ENCODE results near the gene SLC39A11.

Gene SLC39A11

DNA sequence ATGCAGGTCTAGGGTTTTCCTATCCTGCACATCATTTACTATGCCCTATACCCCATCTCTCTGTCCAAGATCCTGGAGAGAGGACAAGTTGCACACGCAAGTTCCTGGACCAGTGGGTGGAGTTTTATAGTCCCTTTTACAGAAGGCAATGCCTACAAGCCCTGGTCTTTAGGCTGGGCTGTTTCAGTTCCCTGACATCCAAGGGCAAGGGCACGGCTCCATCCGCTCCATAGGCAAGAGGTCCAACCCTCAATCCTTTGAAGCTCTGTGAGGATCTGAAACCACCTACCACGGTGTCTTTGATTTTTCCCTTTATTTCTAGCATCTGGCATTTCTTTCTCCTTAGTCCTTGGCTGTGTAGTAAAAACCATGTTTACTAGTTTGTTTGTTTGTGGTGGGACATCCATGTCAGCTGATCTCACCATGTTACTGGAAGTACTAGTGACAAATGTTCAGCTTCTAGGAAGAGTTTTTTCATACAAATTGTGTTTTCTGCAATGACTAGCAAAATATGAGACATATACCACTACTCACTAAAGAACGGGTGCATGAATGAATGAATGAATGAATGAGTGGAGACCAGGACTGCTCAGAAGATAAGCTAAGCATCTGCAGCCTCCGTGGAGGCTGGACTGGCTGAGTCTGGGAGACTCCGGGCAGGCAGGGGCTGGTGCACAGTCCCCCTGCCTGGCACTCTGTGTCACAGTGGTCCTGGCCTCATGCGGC, 359.4 kb downstream of the SLC39A11 start:
- Histone ChIP-seq H3K36me3 (ENCODE audit: control insufficient read depth in 5 of 5, insufficient read depth in 5 of 5, low read length in 5 of 5) (peaks cover 0 to 31% (median 23%) of the 10 kb centered on the region in 5 donors), H3K9ac (ENCODE audit: low read length in 5 of 5) (no peak overlapping the region), H3K27ac (ENCODE audit: low read depth, low read length) (no peak overlapping the region), H3K9me3 (ENCODE audit: control insufficient read depth in 5 of 5, low read length in 5 of 5) (no peaks in the 10 kb centered on the region), H3K4me3 (ENCODE audit: low read depth in 1 of 5, low read length in 5 of 5) (no peak overlapping the region), H3K27me3 (ENCODE audit: control insufficient read depth in 5 of 5, insufficient read depth in 4 of 5, low read length in 5 of 5) (no peaks in the 10 kb centered on the region), H3K4me1 (ENCODE audit: control insufficient read depth in 5 of 5, insufficient read depth in 5 of 5, low read length in 5 of 5) (no peaks in the 10 kb centered on the region)

- Histone ChIP-seq H3K27ac (ENCODE audit: low read depth, low read length) (no peak overlapping the region), H3K4me1 (ENCODE audit: control insufficient read depth in 5 of 5, insufficient read depth in 5 of 5, low read length in 5 of 5) (no peaks in the 10 kb centered on the region), H3K4me3 (ENCODE audit: low read depth in 1 of 5, low read length in 5 of 5) (no peak overlapping the region), H3K9me3 (ENCODE audit: control insufficient read depth in 5 of 5, low read length in 5 of 5) (no peaks in the 10 kb centered on the region), H3K9ac (ENCODE audit: low read length in 5 of 5) (no peak overlapping the region), H3K27me3 (ENCODE audit: control insufficient read depth in 5 of 5, insufficient read depth in 4 of 5, low read length in 5 of 5) (no peaks in the 10 kb centered on the region), H3K36me3 (ENCODE audit: control insufficient read depth in 5 of 5, insufficient read depth in 5 of 5, low read length in 5 of 5) (peaks cover 0 to 14% (median 9%) of the 10 kb centered on the region in 5 donors)
Observed at GRCh38 chr17:72730077-72730476, 362.4 kb downstream of the SLC39A11 start.

GRCh38 chr17:72726936-72727335, 365.6 kb downstream of the SLC39A11 start:
- no peaks in the 10 kb centered on the region for H3K4me1 ChIP-seq (ENCODE audit: control insufficient read depth in 5 of 5, insufficient read depth in 5 of 5, low read length in 5 of 5)
- no peak overlapping the region for H3K4me3 ChIP-seq (ENCODE audit: low read depth in 1 of 5, low read length in 5 of 5)

GRCh38 chr17:72725433-72726068, 366.9 kb downstream of the SLC39A11 start:
- Histone ChIP-seq H3K4me1 (ENCODE audit: control insufficient read depth in 5 of 5, insufficient read depth in 5 of 5, low read length in 5 of 5) (no peaks in the 10 kb centered on the region), H3K36me3 (ENCODE audit: control insufficient read depth in 5 of 5, insufficient read depth in 5 of 5, low read length in 5 of 5) (peaks cover 0 to 2% (median 0%) of the 10 kb centered on the region in 5 donors), H3K27me3 (ENCODE audit: control insufficient read depth in 5 of 5, insufficient read depth in 4 of 5, low read length in 5 of 5) (no peaks in the 10 kb centered on the region), H3K27ac (ENCODE audit: low read depth, low read length) (no peak overlapping the region), H3K9me3 (ENCODE audit: control insufficient read depth in 5 of 5, low read length in 5 of 5) (no peaks in the 10 kb centered on the region), H3K4me3 (ENCODE audit: low read depth in 1 of 5, low read length in 5 of 5) (no peak overlapping the region), H3K9ac (ENCODE audit: low read length in 5 of 5) (no peak overlapping the region)

More at GRCh38 chr17:72726936-72727335, 365.6 kb downstream of the SLC39A11 start:
- Histone ChIP-seq H3K36me3 (ENCODE audit: control insufficient read depth in 5 of 5, insufficient read depth in 5 of 5, low read length in 5 of 5) (peaks cover 0 to 2% (median 0%) of the 10 kb centered on the region in 5 donors), H3K27ac (ENCODE audit: low read depth, low read length) (no peak overlapping the region), H3K9me3 (ENCODE audit: control insufficient read depth in 5 of 5, low read length in 5 of 5) (no peaks in the 10 kb centered on the region), H3K27me3 (ENCODE audit: control insufficient read depth in 5 of 5, insufficient read depth in 4 of 5, low read length in 5 of 5) (no peaks in the 10 kb centered on the region), H3K9ac (ENCODE audit: low read length in 5 of 5) (no peak overlapping the region)

DNA sequence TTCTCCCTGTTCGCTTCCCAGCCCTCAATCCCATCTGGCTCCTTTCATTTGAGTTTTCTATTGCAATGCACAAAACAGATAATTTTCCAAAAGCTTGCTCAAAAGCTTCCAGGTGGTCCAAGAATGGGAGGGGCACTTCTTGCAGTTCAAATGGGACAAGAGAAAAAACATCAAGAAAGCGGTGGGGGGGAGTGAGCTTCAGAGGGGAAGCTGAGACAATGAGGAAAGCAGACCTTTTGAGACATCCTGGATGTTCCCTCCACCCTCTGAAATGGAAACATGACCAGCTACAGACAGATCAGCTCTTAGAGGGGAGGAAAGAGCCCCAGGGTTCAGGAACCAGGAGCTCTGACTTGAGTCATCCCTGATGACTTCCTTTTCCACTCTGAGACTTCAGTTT, 368.2 kb downstream of the SLC39A11 start:
- no peak overlapping the region for H3K4me3 ChIP-seq (ENCODE audit: low read depth in 1 of 5, low read length in 5 of 5)
- no peaks in the 10 kb centered on the region for H3K4me1 ChIP-seq (ENCODE audit: control insufficient read depth in 5 of 5, insufficient read depth in 5 of 5, low read length in 5 of 5)
- H3K27ac ChIP-seq (ENCODE audit: low read depth, low read length): no peak overlapping the region

DNA sequence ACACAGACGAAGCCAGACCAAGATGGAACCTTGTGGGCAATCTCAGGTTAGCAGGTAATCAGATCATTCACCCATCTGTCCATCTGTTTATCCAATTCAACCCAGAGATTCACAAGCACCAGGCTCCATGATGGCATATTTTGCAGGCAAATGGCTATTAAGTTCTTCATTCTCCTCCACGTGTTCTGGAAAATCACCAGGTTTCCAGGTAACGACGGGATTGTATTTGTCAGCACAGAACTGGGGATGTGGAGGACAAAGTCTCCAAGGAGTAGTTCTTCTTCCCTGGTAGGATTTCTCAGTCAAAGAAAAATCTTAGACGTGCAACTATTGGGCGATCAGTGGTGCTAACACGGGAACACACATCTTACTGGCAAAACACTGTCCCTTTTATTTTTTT, 368.8 kb downstream of the SLC39A11 start:
- Histone ChIP-seq H3K27me3 (ENCODE audit: control insufficient read depth in 5 of 5, insufficient read depth in 4 of 5, low read length in 5 of 5) (no peaks in the 10 kb centered on the region), H3K9ac (ENCODE audit: low read length in 5 of 5) (no peak overlapping the region), H3K36me3 (ENCODE audit: control insufficient read depth in 5 of 5, insufficient read depth in 5 of 5, low read length in 5 of 5) (peaks cover 0 to 2% (median 0%) of the 10 kb centered on the region in 5 donors), H3K4me3 (ENCODE audit: low read depth in 1 of 5, low read length in 5 of 5) (no peak overlapping the region), H3K27ac (ENCODE audit: low read depth, low read length) (no peak overlapping the region), H3K9me3 (ENCODE audit: control insufficient read depth in 5 of 5, low read length in 5 of 5) (no peaks in the 10 kb centered on the region), H3K4me1 (ENCODE audit: control insufficient read depth in 5 of 5, insufficient read depth in 5 of 5, low read length in 5 of 5) (no peaks in the 10 kb centered on the region)

More for the DNA sequence above, 368.2 kb downstream of the SLC39A11 start:
- Histone ChIP-seq H3K9ac (ENCODE audit: low read length in 5 of 5) (no peak overlapping the region), H3K36me3 (ENCODE audit: control insufficient read depth in 5 of 5, insufficient read depth in 5 of 5, low read length in 5 of 5) (peaks cover 0 to 2% (median 0%) of the 10 kb centered on the region in 5 donors), H3K27me3 (ENCODE audit: control insufficient read depth in 5 of 5, insufficient read depth in 4 of 5, low read length in 5 of 5) (no peaks in the 10 kb centered on the region), H3K9me3 (ENCODE audit: control insufficient read depth in 5 of 5, low read length in 5 of 5) (no peaks in the 10 kb centered on the region)

GRCh38 chr17:72720494-72720825, 372.0 kb downstream of the SLC39A11 start:
- Histone ChIP-seq H3K36me3 (ENCODE audit: control insufficient read depth in 5 of 5, insufficient read depth in 5 of 5, low read length in 5 of 5) (peaks cover 0 to 5% (median 3%) of the 10 kb centered on the region in 5 donors), H3K4me3 (ENCODE audit: low read depth in 1 of 5, low read length in 5 of 5) (no peak overlapping the region), H3K27me3 (ENCODE audit: control insufficient read depth in 5 of 5, insufficient read depth in 4 of 5, low read length in 5 of 5) (no peaks in the 10 kb centered on the region), H3K9me3 (ENCODE audit: control insufficient read depth in 5 of 5, low read length in 5 of 5) (no peaks in the 10 kb centered on the region), H3K4me1 (ENCODE audit: control insufficient read depth in 5 of 5, insufficient read depth in 5 of 5, low read length in 5 of 5) (no peaks in the 10 kb centered on the region), H3K9ac (ENCODE audit: low read length in 5 of 5) (no peak overlapping the region), H3K27ac (ENCODE audit: low read depth, low read length) (no peak overlapping the region)

GRCh38 chr17:72719578-72720493, 372.7 kb downstream of the SLC39A11 start:
- no peaks in the 10 kb centered on the region for H3K4me1 ChIP-seq (ENCODE audit: control insufficient read depth in 5 of 5, insufficient read depth in 5 of 5, low read length in 5 of 5)
- no peak overlapping the region for H3K4me3 ChIP-seq (ENCODE audit: low read depth in 1 of 5, low read length in 5 of 5)
- H3K9me3 ChIP-seq (ENCODE audit: control insufficient read depth in 5 of 5, low read length in 5 of 5): no peaks in the 10 kb centered on the region
- no peaks in the 10 kb centered on the region for H3K27me3 ChIP-seq (ENCODE audit: control insufficient read depth in 5 of 5, insufficient read depth in 4 of 5, low read length in 5 of 5)
- peaks cover 0 to 5% (median 3%) of the 10 kb centered on the region in 5 donors for H3K36me3 ChIP-seq (ENCODE audit: control insufficient read depth in 5 of 5, insufficient read depth in 5 of 5, low read length in 5 of 5)
- H3K27ac ChIP-seq (ENCODE audit: low read depth, low read length): no peak overlapping the region
- H3K9ac ChIP-seq (ENCODE audit: low read length in 5 of 5): no peak overlapping the region

DNA sequence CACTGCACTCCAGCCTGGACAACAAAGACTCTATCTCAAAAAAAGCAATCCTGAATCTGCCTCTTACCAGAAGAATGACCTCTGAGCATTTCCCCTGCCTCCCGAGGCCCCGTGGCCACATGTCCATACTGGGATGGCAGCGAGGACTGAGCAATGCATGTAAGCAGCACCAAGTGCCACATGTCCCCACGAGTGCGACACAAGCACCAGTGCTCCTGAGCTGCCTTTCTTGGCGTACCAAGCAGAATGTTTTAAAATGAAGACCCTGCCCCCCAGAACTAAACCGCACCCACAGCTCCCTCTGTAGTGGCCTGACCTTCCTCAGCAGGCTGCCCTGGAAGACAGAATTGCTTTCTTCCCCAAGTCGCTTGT, 373.3 kb downstream of the SLC39A11 start:
- no peaks in the 10 kb centered on the region for H3K27me3 ChIP-seq (ENCODE audit: control insufficient read depth in 5 of 5, insufficient read depth in 4 of 5, low read length in 5 of 5)
- no peak overlapping the region for H3K4me3 ChIP-seq (ENCODE audit: low read depth in 1 of 5, low read length in 5 of 5)
- no peak overlapping the region for H3K9ac ChIP-seq (ENCODE audit: low read length in 5 of 5)
- no peak overlapping the region for H3K27ac ChIP-seq (ENCODE audit: low read depth, low read length)
- H3K9me3 ChIP-seq (ENCODE audit: control insufficient read depth in 5 of 5, low read length in 5 of 5): no peaks in the 10 kb centered on the region
- peaks cover 0 to 5% (median 3%) of the 10 kb centered on the region in 5 donors for H3K36me3 ChIP-seq (ENCODE audit: control insufficient read depth in 5 of 5, insufficient read depth in 5 of 5, low read length in 5 of 5)
- H3K4me1 ChIP-seq (ENCODE audit: control insufficient read depth in 5 of 5, insufficient read depth in 5 of 5, low read length in 5 of 5): no peaks in the 10 kb centered on the region

DNA sequence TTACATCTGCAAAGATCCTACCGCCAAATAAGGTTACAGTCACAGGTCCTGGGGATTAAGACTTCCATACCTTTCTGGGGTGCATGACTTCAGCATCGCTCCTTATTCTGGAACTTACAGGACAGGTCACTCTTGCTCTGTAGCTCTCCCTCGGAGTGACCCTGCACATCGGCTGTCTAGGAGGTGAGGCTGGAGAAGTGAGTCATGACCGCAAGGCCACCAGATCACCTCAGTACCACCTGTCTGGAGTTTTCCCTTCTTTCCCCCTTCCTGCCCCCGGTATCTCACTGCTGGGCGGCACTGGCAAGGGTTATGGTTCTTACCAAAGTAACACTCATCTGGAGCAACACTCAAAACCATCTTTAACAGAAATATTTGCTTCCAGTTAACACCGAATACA, 374.8 kb downstream of the SLC39A11 start:
- no peaks in the 10 kb centered on the region for H3K4me1 ChIP-seq (ENCODE audit: control insufficient read depth in 5 of 5, insufficient read depth in 5 of 5, low read length in 5 of 5)
- peaks cover 0 to 8% (median 2%) of the 10 kb centered on the region in 5 donors for H3K36me3 ChIP-seq (ENCODE audit: control insufficient read depth in 5 of 5, insufficient read depth in 5 of 5, low read length in 5 of 5)
- H3K27ac ChIP-seq (ENCODE audit: low read depth, low read length): no peak overlapping the region
- no peaks in the 10 kb centered on the region for H3K9me3 ChIP-seq (ENCODE audit: control insufficient read depth in 5 of 5, low read length in 5 of 5)
- no peak overlapping the region for H3K9ac ChIP-seq (ENCODE audit: low read length in 5 of 5)
- H3K27me3 ChIP-seq (ENCODE audit: control insufficient read depth in 5 of 5, insufficient read depth in 4 of 5, low read length in 5 of 5): no peaks in the 10 kb centered on the region
- no peak overlapping the region for H3K4me3 ChIP-seq (ENCODE audit: low read depth in 1 of 5, low read length in 5 of 5)

Data from subcutaneous abdominal adipose tissue (tissue), 5 donors.